KOPT-K1 (cell line): ENCODE measurements around the gene LRTM2.

ENCODE experiments used
- H3K27ac ChIP-seq: fragments of 200-600 bp; sonication (generic); 2 replicates; pipeline ENCODE4 v1.5.1; 2016; ENCODE audit warnings: antibody characterized with exemption, mild to moderate bottlenecking, low read depth, low read length; ENCODE audit not compliant: poor library complexity, severe bottlenecking
- H3K36me3 ChIP-seq: fragments of 200-600 bp; sonication (generic); 2 replicates; pipeline ENCODE4 v1.5.1; 2017; ENCODE audit warnings: antibody characterized with exemption, mild to moderate bottlenecking, low read length, moderate library complexity; ENCODE audit not compliant: insufficient read depth
- H3K9me3 ChIP-seq: fragments of 200-600 bp; sonication (generic); 2 replicates; pipeline ENCODE4 v1.5.1; 2017; ENCODE audit warnings: antibody characterized with exemption, low read length, mild to moderate bottlenecking; ENCODE audit not compliant: insufficient read depth, poor library complexity, severe bottlenecking

LRTM2 gene

DNA sequence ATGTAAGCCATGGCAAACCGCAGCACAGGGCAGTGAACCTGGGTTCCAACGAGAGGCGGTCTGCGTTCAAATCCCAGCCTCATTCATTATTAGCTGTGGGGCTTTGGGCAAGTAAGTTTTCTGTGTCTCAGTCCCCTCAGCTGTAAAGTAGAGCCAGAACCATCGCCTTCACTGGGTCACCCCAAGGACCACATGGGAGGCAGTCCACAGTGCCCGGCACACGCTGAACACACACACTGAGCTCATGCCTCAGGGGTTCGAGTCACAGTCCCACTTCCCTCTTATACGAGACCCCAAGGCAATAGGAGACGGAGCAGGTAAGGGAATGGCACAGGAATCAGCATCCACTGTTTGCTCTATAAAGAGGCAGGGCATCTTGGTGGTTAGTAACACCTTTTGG is 19.1 kb downstream of the LRTM2 start:
- Histone ChIP-seq H3K36me3 (no peaks in the 10 kb centered on the region), H3K27ac (no peak overlapping the region), H3K9me3 (no peaks in the 10 kb centered on the region)

DNA sequence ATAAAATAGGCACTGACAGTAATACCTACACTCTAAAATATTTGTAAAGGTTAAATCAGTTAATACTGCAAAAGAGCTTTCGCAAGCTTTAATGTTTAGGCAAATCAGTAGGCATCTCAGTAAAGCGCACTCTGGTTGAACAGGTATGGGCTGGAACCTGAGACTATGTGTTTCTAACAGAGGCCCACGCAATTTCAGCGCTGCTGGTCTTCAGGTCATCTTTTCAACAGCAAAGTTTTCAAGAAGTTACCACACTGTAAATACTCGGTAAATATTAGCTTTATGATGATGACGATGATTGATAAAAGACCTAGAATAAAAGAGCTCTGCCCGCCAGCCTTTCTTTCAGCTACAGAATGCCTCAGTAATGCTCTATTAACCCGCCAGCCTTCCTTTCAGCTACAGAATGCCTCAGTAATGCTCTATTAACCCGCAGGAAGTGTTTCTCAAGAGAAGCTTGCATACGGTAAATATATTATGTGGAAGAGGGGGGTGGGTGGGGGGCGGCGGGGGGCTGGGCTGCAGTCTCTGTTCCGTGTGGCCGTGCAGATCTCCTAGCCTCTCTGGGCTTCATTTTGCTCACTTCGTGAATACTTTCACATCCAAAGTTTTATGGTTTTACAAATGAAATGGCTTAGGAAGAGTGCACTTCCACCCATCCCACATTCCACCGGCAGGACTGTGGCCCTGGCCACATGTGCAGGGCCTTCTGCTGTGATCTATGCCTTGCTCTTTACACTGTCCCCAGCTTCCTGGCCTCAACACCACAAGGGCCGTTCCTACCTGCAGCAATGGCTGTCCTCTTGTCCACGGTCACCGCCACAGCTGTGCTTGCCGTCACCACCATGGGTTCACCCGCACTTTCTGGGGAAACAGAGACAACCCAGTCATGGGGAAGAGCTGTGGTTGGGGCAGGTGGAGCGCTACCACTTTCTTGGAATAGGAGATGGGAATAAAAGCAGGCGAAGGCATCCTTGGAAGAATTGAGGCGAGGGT is 19.9 kb downstream of the LRTM2 start:
- no peaks in the 10 kb centered on the region for H3K36me3 ChIP-seq
- no peaks in the 10 kb centered on the region for H3K9me3 ChIP-seq
- no peak overlapping the region for H3K27ac ChIP-seq

DNA sequence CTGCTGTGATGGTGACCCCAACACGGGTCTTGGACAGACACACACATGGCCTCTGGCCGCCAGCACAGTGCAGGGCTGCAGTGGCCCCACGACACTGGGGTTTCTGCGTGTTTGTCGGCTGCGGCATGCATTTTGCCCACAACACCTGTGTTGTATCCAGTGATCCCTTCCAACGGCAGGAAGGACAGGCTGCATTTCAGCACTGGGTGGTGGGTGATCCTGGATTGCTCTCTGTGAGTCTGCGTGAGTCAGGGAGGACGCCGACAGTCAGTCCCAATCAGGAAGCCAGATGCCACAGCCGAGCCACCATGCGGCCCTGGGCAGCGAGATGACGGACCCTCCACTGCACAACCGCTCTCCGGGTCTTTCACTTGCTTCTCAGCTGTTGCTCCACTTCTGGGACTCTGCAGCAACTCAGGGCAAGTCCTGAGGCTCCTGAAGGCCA is 20.6 kb downstream of the LRTM2 start:
- H3K9me3 ChIP-seq = no peaks in the 10 kb centered on the region
- no peak overlapping the region for H3K27ac ChIP-seq
- no peaks in the 10 kb centered on the region for H3K36me3 ChIP-seq

DNA sequence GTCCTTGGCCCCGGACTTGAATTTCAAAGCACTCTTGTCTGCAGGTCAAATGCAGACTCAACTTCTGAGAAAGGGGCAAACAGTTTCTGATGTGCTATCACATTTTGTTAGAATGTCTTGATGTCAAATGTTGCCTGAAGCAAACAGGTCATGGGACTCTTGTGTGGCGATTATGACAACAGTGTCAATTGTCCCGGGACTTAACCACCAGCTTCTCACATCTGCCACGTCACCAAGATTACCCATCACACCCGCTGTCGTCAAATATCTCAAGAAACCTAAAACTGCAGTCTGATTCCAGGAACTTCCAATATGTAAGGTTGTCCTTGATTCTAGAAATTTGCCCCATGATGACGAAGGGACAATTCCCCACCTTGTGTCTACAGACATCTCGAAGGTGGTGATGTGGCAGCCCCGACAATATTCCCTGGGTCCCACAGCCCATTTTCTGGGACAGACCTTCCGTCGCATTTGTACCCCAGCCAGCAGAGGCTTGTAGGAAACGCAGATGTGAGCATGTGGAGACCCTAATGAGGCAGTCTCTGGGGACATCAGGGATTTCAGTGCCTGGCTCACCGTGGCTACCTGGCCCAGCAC is 21.3 kb downstream of the LRTM2 start:
- no peak overlapping the region for H3K27ac ChIP-seq

DNA sequence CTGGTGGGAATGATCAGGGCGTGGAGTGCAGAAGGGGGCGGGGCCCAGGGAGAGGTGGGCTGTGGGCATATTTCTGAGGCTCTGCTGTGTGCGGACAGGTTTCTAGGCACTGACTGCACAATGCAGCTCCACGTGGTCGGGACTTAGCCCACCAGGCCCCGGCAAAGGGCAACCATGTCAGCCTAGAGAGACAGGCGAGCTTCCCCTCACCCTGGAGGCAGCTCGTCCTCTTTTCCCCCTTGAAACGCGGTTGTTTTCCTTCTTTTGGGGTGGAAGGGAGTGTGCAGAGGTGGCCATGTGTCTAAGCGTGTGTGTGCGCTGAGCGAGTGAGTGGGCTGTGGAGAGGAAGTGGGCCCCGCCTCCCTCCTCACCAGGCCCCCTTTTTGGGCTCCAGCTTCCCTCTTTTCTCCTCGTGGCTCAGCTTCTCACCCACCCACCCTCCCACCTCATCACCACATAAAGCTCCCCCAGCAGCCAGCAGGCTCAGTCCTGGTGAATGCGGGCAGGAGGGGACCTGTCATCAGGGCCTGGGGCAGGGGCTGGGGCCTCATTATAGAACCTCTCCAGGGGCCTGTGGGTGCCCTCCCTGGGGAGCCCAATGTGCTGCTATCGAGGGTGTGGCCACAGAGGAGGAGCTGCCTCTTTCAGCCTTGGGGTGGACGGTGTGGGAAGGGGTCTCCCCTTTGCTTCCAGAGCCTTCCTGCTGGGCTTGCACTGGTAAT is 22.0 kb downstream of the LRTM2 start:
- H3K27ac ChIP-seq = no peak overlapping the region
- H3K9me3 ChIP-seq = no peaks in the 10 kb centered on the region
- no peaks in the 10 kb centered on the region for H3K36me3 ChIP-seq

More for the DNA sequence above, 21.3 kb downstream of the LRTM2 start:
- H3K9me3 ChIP-seq = no peaks in the 10 kb centered on the region
- no peaks in the 10 kb centered on the region for H3K36me3 ChIP-seq

DNA sequence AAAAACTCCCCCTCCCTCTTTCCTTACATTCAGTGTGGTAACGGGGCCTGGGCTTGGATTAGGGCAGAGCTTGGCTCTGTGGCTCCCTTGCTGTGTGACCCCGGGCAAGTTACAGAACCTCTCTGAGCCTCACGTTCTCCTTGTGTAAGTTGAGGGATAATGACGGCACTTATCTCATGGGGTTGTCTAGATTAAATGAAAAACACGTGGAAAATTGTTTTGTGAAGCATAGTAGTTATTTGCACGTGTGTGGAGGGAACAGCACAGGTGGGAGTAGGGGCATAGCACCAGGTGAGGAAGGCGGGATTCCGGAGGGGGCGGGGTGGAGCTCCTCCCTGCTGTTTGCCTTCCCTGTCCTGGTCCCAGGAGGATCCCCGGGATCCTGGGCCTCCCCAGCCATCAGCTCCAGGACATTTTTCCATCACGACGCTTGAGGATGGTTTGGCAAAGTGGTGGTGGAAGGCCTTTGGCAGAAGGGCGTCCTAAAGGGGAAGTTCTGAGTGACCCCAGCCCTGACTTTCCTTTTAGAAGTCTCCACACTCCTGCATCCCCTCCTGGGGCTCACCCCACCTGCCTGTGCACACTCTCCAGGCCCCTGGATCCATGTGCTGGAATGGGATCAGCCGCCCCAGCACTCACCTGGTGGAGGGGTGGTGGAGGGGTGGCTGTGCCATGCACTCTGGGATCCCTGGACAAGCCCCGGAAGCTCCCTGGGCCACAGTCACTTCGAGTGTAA is 22.7 kb downstream of the LRTM2 start:
- H3K9me3 ChIP-seq = no peaks in the 10 kb centered on the region
- no peaks in the 10 kb centered on the region for H3K36me3 ChIP-seq
- H3K27ac ChIP-seq = no peak overlapping the region

DNA sequence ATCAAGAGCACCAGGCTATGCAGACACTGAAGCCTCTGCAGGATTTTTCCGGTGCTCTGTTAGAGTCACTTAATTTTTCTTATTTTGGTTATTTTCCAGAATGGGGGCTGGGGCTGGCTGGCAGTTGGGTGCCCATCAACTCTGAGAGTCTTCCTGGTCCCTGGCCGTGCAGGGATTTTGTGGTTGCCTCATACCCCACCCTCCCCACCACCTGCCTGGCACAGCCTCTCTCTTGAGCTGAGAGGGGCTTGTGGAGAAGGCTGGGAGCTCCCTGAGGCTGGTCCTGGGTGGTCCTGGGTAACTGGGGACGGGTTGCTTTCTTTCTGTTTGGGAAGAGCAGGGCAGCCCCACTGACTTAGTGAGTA is 23.3 kb downstream of the LRTM2 start:
- Histone ChIP-seq H3K36me3 (no peaks in the 10 kb centered on the region), H3K9me3 (no peaks in the 10 kb centered on the region), H3K27ac (no peak overlapping the region)

DNA sequence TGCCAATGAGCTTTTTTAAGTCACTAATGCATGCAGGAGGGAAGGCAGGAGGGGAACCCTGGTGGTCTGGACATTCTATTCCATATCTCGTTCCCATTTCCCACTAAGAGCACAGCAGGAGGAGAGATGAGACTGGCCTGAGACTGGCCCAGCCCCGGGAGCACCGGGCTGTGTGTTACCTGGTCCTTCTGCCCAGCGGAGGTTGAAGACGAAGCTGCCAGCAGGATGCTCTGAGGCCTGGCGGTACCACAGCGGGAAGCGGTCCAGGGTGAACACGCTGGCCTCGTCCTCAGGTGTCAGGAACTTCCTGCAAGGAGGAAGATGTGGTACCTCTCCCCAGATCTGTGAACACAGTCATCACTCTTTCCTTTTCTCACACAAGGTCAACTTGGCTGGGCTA is 23.9 kb downstream of the LRTM2 start:
- Histone ChIP-seq H3K27ac (no peak overlapping the region), H3K9me3 (no peaks in the 10 kb centered on the region), H3K36me3 (no peaks in the 10 kb centered on the region)

DNA sequence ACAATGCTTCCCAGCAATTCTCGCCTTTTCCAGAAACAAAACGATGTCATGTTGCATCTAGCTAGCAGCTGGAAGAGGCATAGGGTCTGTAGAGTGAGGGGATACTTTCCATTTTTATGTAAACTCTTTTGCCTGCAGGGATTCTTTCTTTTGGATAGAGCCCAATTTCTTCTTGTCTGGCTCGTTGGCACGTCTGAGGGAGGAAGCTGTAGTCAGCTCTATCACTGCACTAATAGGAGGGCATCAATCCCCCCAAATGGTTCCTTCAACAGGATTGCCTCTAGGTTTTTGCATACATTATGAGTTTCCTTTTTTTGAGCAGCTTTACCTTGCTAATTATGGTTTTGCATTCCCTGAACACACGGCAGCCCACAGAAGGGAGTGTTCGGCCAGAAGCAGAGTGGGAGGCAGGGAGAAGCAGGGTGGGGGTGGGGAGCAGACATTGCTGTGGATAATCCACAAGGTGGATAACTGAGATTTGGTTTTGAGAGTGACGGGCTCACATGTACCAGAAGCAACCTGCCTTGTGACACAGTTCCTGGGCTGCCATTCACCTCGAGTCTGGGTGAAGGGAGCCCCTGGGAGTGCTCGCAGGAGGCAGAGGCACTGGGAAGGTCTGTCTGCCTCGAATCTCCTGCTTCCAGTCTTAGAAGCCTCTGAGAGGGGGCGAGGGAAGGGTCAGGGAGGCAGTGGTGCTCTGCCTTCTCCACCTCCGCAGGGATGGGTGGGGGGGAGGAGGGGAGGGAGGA is 24.5 kb downstream of the LRTM2 start:
- no peak overlapping the region for H3K27ac ChIP-seq
- H3K36me3 ChIP-seq = no peaks in the 10 kb centered on the region
- H3K9me3 ChIP-seq = no peaks in the 10 kb centered on the region

DNA sequence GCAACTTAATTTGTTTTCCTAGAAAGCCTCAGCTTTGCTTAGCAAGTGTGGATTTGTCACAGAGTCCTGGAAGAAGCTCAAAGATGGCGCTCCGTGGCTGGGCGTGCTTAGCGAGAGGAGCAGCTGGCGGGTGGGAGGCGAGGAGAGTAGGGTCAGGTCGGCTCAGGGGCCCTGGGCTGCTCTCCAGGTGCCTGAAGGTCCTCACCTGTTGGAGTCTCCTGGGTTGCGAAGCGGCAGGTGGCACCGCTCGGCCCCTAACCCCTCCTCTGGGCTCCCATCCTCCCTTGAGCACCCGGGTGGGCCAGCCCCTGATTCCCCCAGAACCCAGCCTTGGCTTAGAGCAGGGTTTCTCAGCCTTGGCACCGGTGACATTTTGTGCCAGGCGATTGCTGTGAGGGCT is 25.1 kb downstream of the LRTM2 start:
- Histone ChIP-seq H3K36me3 (no peaks in the 10 kb centered on the region), H3K9me3 (no peaks in the 10 kb centered on the region), H3K27ac (no peak overlapping the region)

DNA sequence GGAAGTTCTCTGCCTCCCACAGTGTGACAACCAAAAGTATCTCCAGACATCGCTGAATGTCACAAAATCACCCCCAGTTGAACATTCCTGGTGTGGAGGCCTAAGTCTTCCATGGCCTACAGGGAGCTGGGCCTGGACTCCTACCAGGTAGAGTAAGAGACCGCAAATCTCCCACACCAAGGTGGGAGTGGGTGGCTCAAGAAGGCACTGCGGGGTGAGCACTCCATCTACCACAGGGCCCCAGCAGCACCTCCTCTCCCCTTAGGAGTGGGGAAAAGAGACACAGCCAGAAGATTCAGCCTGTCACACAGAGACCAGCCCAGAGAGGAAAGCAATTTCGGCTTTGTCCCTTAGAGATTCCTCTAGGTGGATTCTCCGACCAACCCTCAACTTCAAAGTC is 25.5 kb downstream of the LRTM2 start:
- H3K9me3 ChIP-seq = no peaks in the 10 kb centered on the region
- H3K36me3 ChIP-seq = no peaks in the 10 kb centered on the region
- no peak overlapping the region for H3K27ac ChIP-seq

DNA sequence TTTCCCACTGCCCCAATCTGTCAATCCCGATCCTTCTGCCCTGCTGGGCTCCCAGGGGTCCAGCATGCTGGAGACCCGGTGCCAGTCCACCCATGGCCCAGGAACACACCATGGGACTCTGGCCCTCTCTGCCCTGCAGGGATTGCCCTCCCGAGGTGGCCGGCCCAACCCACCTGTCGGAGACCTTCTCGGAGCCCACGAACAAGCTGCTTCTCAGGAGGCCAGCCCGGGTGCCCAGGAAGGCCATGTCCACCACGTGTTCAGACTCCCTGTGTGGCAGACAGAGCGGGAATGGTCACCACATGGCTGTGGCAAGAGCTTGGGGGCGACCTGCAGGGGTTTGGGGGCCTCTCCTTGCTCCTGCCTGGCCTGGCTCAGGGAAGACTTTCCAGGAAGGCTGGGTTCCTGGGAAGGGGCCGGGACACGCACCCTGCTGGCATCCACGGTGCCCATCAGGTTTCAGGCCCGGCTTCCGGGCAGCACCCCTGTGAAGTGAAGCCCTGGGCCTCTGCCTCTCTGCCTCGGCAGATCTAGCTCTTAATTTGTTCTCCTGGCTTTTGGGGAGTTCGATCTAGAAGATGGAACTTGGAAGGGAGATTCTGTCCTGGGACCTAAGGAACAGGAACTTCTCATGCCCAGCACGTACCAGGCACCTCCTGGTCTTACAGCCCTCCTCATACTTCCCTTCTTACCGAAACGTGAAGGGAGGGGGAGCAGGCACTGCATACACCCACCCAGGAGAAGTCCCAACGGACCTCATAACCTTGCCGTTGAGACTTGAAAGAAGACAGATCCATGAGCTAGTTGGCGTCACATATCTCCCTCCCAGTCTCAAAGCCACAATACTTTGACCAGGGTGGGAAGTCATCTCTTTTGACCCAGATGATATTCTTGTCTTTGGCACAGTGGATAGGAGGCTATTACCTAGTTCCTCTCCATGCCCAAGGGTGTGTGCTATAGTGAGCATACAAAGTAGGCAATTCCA is 26.3 kb downstream of the LRTM2 start:
- Histone ChIP-seq H3K27ac (no peak overlapping the region), H3K9me3 (no peaks in the 10 kb centered on the region), H3K36me3 (no peaks in the 10 kb centered on the region)

DNA sequence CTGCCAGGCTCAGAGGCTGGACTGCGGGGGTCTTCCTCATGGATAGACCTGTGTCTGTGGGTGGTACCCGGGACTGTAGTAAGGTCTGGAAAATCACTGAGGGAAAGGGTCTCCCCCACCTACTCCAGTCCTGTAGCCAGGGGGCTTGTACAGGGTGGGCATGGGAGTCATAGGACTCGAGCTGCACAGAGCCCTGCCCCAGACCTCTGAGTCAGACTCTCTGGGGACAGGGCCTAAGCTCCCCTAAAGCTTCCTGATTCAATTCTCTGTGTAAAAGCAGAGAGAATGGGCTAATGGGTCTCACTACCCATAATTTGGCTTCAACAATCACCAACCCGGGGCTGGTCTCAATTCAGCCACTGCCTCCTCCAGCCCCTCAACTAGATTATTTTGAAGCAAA is 27.0 kb downstream of the LRTM2 start:
- H3K9me3 ChIP-seq = no peaks in the 10 kb centered on the region
- no peak overlapping the region for H3K27ac ChIP-seq
- H3K36me3 ChIP-seq = no peaks in the 10 kb centered on the region
